ENCODE data around the gene ITIH2. TPM values are rescaled to one million over a fixed set of nuclear protein-coding genes. Genes with fewer than 3 reads are reported as not detected.

The ITIH2 gene
- total and polyA plus RNA-seq, 2 of the 8 experiments (the other 6 are each of a cell fraction or from before 2014, with no cell fraction given): not detected

GRCh38 chr10:7705341-7705740 lies 2.2 kb downstream of the ITIH2 start (continued):
- TF ChIP-seq EZH2 (IDR thresholded peaks at IDR 0.05; ENCODE audit: low read depth, low read length, severe bottlenecking): no peak

Data from H1 (cell line).